Stimulated activated naive B cell treated with anti-CD40 and anti-IgM and Interleukin-4, amounts not matched to agents 10 μg/mL and 1 μg/mL and 100 μg/mL, for 72 hours (primary cell): ENCODE measurements around the gene NMD3.
"Not testable (repeated sequence)": the region's sequence is repeated elsewhere in the genome, so short reads cannot be mapped to it uniquely, and the experiment has no call there.

Experiments used
- ATAC-seq, 2 donors: fragments of 150-1000 bp; cut with Tn5 transposase; replicated peaks; 2 replicates each; pipeline ENCODE4 v1.10.0; 2021; ENCODE audit warnings: moderate library complexity in 1 of 2
- DNase-seq: peaks from one replicate; pipeline ENCODE4 v3.0.0; 2021
- H3K27ac Mint-ChIP-seq: one replicate; pipeline ENCODE4 v1.8.0; 2022; ENCODE audit warnings: mild to moderate bottlenecking, mixed read lengths
- H3K27me3 Mint-ChIP-seq, 2 donors: one replicate each; pipeline ENCODE4 v1.8.0; 2022; ENCODE audit warnings: mixed read lengths in 2 of 2
- H3K36me3 Mint-ChIP-seq, 2 donors: one replicate each; pipeline ENCODE4 v1.8.0; 2022; ENCODE audit warnings: mixed read lengths in 2 of 2, mild to moderate bottlenecking in 1 of 2
- H3K4me1 Mint-ChIP-seq, 2 donors: one replicate each; pipeline ENCODE4 v1.8.0; 2022; ENCODE audit warnings: mixed read lengths in 2 of 2, mild to moderate bottlenecking in 1 of 2
- H3K4me3 Mint-ChIP-seq, 2 donors: one replicate each; pipeline ENCODE4 v1.8.0; 2022; ENCODE audit warnings: mild to moderate bottlenecking in 2 of 2, mixed read lengths in 2 of 2, moderate library complexity in 1 of 2
- H3K9me3 Mint-ChIP-seq, 2 donors: one replicate each; pipeline ENCODE4 v1.8.0; 2022; ENCODE audit warnings: mixed read lengths in 2 of 2, mild to moderate bottlenecking in 1 of 2

The NMD3 gene

GRCh38 chr3:161282387-161282786 is 61.3 kb downstream of the NMD3 start:
- not testable (repeated sequence) for ATAC-seq, H3K4me3 Mint-ChIP-seq, H3K27ac Mint-ChIP-seq, DNase-seq, H3K4me1 Mint-ChIP-seq, H3K27me3 Mint-ChIP-seq
- H3K9me3 Mint-ChIP-seq = peaks cover 22 to 37% of the 10 kb centered on the region in 2 donors
- H3K36me3 Mint-ChIP-seq = peaks cover 8 to 21% of the 10 kb centered on the region in 2 donors

- no peak for DNase-seq
These were observed 63.9 kb downstream of the NMD3 start for GRCh38 chr3:161284989-161285388.

GRCh38 chr3:161289174-161289573 is 68.1 kb downstream of the NMD3 start:
- peaks cover 4 to 10% of the 10 kb centered on the region in 2 donors for H3K27me3 Mint-ChIP-seq

More at GRCh38 chr3:161284989-161285388, 63.9 kb downstream of the NMD3 start:
- Mint-ChIP-seq H3K4me3 (no peak overlapping the region), H3K9me3 (peaks cover 7 to 21% of the 10 kb centered on the region in 2 donors), H3K4me1 (no peaks in the 10 kb centered on the region), H3K27ac (no peak overlapping the region), H3K36me3 (peaks cover 0 to 7% of the 10 kb centered on the region in 2 donors), H3K27me3 (no peaks in the 10 kb centered on the region)
- no peak for ATAC-seq

GRCh38 chr3:161291191-161291901 is 70.2 kb downstream of the NMD3 start:
- DNase-seq (no peak), ATAC-seq (no peak)
- peaks cover 0 to 5% of the 10 kb centered on the region in 2 donors for H3K9me3 Mint-ChIP-seq
- H3K36me3 Mint-ChIP-seq = peaks cover 0 to 3% of the 10 kb centered on the region in 2 donors
- H3K27ac Mint-ChIP-seq = no peak overlapping the region
- H3K4me1 Mint-ChIP-seq = no peaks in the 10 kb centered on the region
- peaks cover 4 to 10% of the 10 kb centered on the region in 2 donors for H3K27me3 Mint-ChIP-seq
- no peak overlapping the region for H3K4me3 Mint-ChIP-seq

More at GRCh38 chr3:161289174-161289573, 68.1 kb downstream of the NMD3 start:
- no peak overlapping the region for H3K4me3 Mint-ChIP-seq
- peaks cover 0 to 6% of the 10 kb centered on the region in 2 donors for H3K9me3 Mint-ChIP-seq
- no peak for DNase-seq
- no peak for ATAC-seq
- no peak overlapping the region for H3K27ac Mint-ChIP-seq
- peaks cover 0 to 3% of the 10 kb centered on the region in 2 donors for H3K36me3 Mint-ChIP-seq
- H3K4me1 Mint-ChIP-seq = no peaks in the 10 kb centered on the region

- no peaks in the 10 kb centered on the region for H3K4me1 Mint-ChIP-seq
- no peak overlapping the region for H3K4me3 Mint-ChIP-seq
- ATAC-seq = no peak
- peaks cover 3 to 7% of the 10 kb centered on the region in 2 donors for H3K36me3 Mint-ChIP-seq
- DNase-seq = no peak
- H3K27ac Mint-ChIP-seq = no peak overlapping the region
- H3K9me3 Mint-ChIP-seq = peaks cover 8 to 15% of the 10 kb centered on the region in 2 donors
- peaks cover 4 to 15% of the 10 kb centered on the region in 2 donors for H3K27me3 Mint-ChIP-seq
These were observed 72.3 kb downstream of the NMD3 start for GRCh38 chr3:161293381-161293780.

- H3K27ac Mint-ChIP-seq = no peak overlapping the region
- ATAC-seq (no peak), DNase-seq (no peak)
- peaks cover 3 to 16% of the 10 kb centered on the region in 2 donors for H3K27me3 Mint-ChIP-seq
- H3K4me1 Mint-ChIP-seq = no peaks in the 10 kb centered on the region
- no peak overlapping the region for H3K4me3 Mint-ChIP-seq
- H3K36me3 Mint-ChIP-seq = peaks cover 6 to 10% of the 10 kb centered on the region in 2 donors
- peaks cover 12 to 23% of the 10 kb centered on the region in 2 donors for H3K9me3 Mint-ChIP-seq
These were observed 74.2 kb downstream of the NMD3 start for GRCh38 chr3:161295325-161295724.

- Mint-ChIP-seq H3K27ac (no peak overlapping the region), H3K27me3 (peaks cover 0 to 16% of the 10 kb centered on the region in 2 donors), H3K36me3 (peaks cover 6 to 10% of the 10 kb centered on the region in 2 donors), H3K4me3 (no peak overlapping the region), H3K9me3 (peaks cover 12 to 23% of the 10 kb centered on the region in 2 donors), H3K4me1 (no peaks in the 10 kb centered on the region)
- ATAC-seq (no peak), DNase-seq (no peak)
These were observed 75.7 kb downstream of the NMD3 start for GRCh38 chr3:161296814-161297213.
